Immature natural killer cell (primary cell): Measurements from ENCODE around the gene PIK3R2. TPM values are rescaled to one million over a fixed set of nuclear protein-coding genes. Genes with fewer than 3 reads are reported as not detected.

Source experiments
- DNase-seq, 3 donors: peaks; one replicate each; pipeline ENCODE4 v3.0.0; 2022; ENCODE audit warnings: mixed read lengths in 1 of 3
- H3K27ac Mint-ChIP-seq, 6 donors: one replicate each; pipeline ENCODE4 v1.8.0; 2020; ENCODE audit warnings: mixed read lengths in 6 of 6, mild to moderate bottlenecking in 5 of 6, inconsistent platforms in 4 of 6, moderate library complexity in 3 of 6
- H3K27me3 Mint-ChIP-seq, 3 donors: one replicate each; pipeline ENCODE4 v1.8.0; 2020 to 2021; ENCODE audit warnings: low read depth in 3 of 3, mild to moderate bottlenecking in 3 of 3, mixed read lengths in 3 of 3, moderate library complexity in 3 of 3, inconsistent platforms in 1 of 3
- H3K36me3 Mint-ChIP-seq, 3 donors: one replicate each; pipeline ENCODE4 v1.8.0; 2020; ENCODE audit warnings: mixed read lengths in 3 of 3, inconsistent platforms in 2 of 3, mild to moderate bottlenecking in 2 of 3
- H3K4me1 Mint-ChIP-seq, 2 donors: one replicate each; pipeline ENCODE4 v1.8.0; 2020; ENCODE audit warnings: inconsistent platforms in 2 of 2, mild to moderate bottlenecking in 2 of 2, mixed read lengths in 2 of 2, moderate library complexity in 1 of 2
- H3K4me3 Mint-ChIP-seq, 5 donors: one replicate each; pipeline ENCODE4 v1.8.0; 2020; ENCODE audit warnings: mild to moderate bottlenecking in 5 of 5, mixed read lengths in 5 of 5, inconsistent platforms in 3 of 5, moderate library complexity in 3 of 5
- H3K9me3 Mint-ChIP-seq, 6 donors: one replicate each; pipeline ENCODE4 v1.8.0; 2020; ENCODE audit warnings: mild to moderate bottlenecking in 6 of 6, mixed read lengths in 6 of 6, inconsistent platforms in 4 of 6, moderate library complexity in 3 of 6
- polyA plus RNA-seq, 3 donors: library from polyadenylated mRNA; unstranded; fragments of 300-500 nt; fragmentation: Illumina TruSeq; gene quantifications; one replicate each; pipeline ENCODE4 v1.2.3, GENCODE V29; 2021

PIK3R2 gene
- polyA plus RNA-seq, 3 donors from 2014 or later, result 1.7 to 4.7 (median 3.5) TPM

GRCh38 chr19:18130523-18131242, 22.3 kb upstream of the PIK3R2 start:
- H3K27ac Mint-ChIP-seq, result peak overlapping the region in 3 of 6 donors; percentile 39 to 73 (median 57)
- H3K4me1 Mint-ChIP-seq, result peaks cover 16 to 20% of the 10 kb centered on the region in 2 donors

GRCh38 chr19:18131841-18132596, 20.9 kb upstream of the PIK3R2 start:
- Mint-ChIP-seq H3K4me1 (peaks cover 16% of the 10 kb centered on the region in 2 donors), H3K4me3 (no peak overlapping the region), H3K27me3 (peaks cover 0 to 3% (median 2%) of the 10 kb centered on the region in 3 donors), H3K9me3 (no peaks in the 10 kb centered on the region), H3K27ac (no peak overlapping the region), H3K36me3 (peaks cover 13 to 47% (median 22%) of the 10 kb centered on the region in 3 donors)
- DNase-seq, result no peak

More at GRCh38 chr19:18130523-18131242, 22.3 kb upstream of the PIK3R2 start:
- H3K4me3 Mint-ChIP-seq, result no peak overlapping the region
- DNase-seq, result no peak
- H3K27me3 Mint-ChIP-seq, result peaks cover 0 to 3% (median 2%) of the 10 kb centered on the region in 3 donors
- peaks cover 16 to 52% (median 21%) of the 10 kb centered on the region in 3 donors for H3K36me3 Mint-ChIP-seq
- no peaks in the 10 kb centered on the region for H3K9me3 Mint-ChIP-seq

GRCh38 chr19:18135712-18136584, 17.0 kb upstream of the PIK3R2 start:
- Mint-ChIP-seq H3K9me3 (no peaks in the 10 kb centered on the region), H3K36me3 (peaks cover 23 to 35% (median 24%) of the 10 kb centered on the region in 3 donors), H3K4me3 (no peak overlapping the region), H3K27me3 (peaks cover 1 to 4% (median 2%) of the 10 kb centered on the region in 3 donors), H3K27ac (peak overlapping the region in 3 of 6 donors; percentile 28 to 82 (median 40)), H3K4me1 (peaks cover 0 to 4% of the 10 kb centered on the region in 2 donors)
- no peak for DNase-seq

- Mint-ChIP-seq H3K27me3 (peaks cover 0 to 4% (median under 1%) of the 10 kb centered on the region in 3 donors), H3K36me3 (peaks cover 24 to 40% (median 26%) of the 10 kb centered on the region in 3 donors), H3K4me3 (no peak overlapping the region), H3K27ac (no peak overlapping the region), H3K4me1 (peaks cover 0 to 4% of the 10 kb centered on the region in 2 donors), H3K9me3 (no peaks in the 10 kb centered on the region)
- no peak for DNase-seq
Observed at GRCh38 chr19:18137242-18137641, 15.7 kb upstream of the PIK3R2 start.

GRCh38 chr19:18137657-18138339, 15.2 kb upstream of the PIK3R2 start:
- peaks cover 0 to 4% of the 10 kb centered on the region in 2 donors for H3K4me1 Mint-ChIP-seq
- peaks cover 21 to 35% (median 26%) of the 10 kb centered on the region in 3 donors for H3K36me3 Mint-ChIP-seq

GRCh38 chr19:18140473-18140872, 12.5 kb upstream of the PIK3R2 start:
- no peaks in the 10 kb centered on the region for H3K9me3 Mint-ChIP-seq
- DNase-seq, result no peak
- peaks cover 0 to 8% of the 10 kb centered on the region in 2 donors for H3K4me1 Mint-ChIP-seq
- H3K36me3 Mint-ChIP-seq, result peaks cover 19 to 41% (median 38%) of the 10 kb centered on the region in 3 donors
- H3K4me3 Mint-ChIP-seq, result no peak overlapping the region
- H3K27ac Mint-ChIP-seq, result no peak overlapping the region
- H3K27me3 Mint-ChIP-seq, result peaks cover 0 to 12% (median 0%) of the 10 kb centered on the region in 3 donors

More at GRCh38 chr19:18137657-18138339, 15.2 kb upstream of the PIK3R2 start:
- Mint-ChIP-seq H3K27ac (no peak overlapping the region), H3K4me3 (no peak overlapping the region), H3K27me3 (peaks cover 0 to 4% (median 0%) of the 10 kb centered on the region in 3 donors), H3K9me3 (no peaks in the 10 kb centered on the region)
- DNase-seq, result no peak

- DNase-seq, result no peak
- peaks cover 0 to 12% (median 0%) of the 10 kb centered on the region in 3 donors for H3K27me3 Mint-ChIP-seq
- peaks cover 0 to 8% of the 10 kb centered on the region in 2 donors for H3K4me1 Mint-ChIP-seq
- H3K36me3 Mint-ChIP-seq, result peaks cover 16 to 37% (median 35%) of the 10 kb centered on the region in 3 donors
- no peaks in the 10 kb centered on the region for H3K9me3 Mint-ChIP-seq
- no peak overlapping the region for H3K4me3 Mint-ChIP-seq
- peak overlapping the region in 1 of 6 donors; percentile 62 for H3K27ac Mint-ChIP-seq
Observed at GRCh38 chr19:18141031-18141430, 11.9 kb upstream of the PIK3R2 start.

GRCh38 chr19:18143902-18144301, 9.1 kb upstream of the PIK3R2 start:
- no peak overlapping the region for H3K4me3 Mint-ChIP-seq
- DNase-seq, result no peak
- H3K4me1 Mint-ChIP-seq, result peaks cover 19 to 27% of the 10 kb centered on the region in 2 donors
- H3K36me3 Mint-ChIP-seq, result peaks cover 23 to 53% (median 47%) of the 10 kb centered on the region in 3 donors
- H3K9me3 Mint-ChIP-seq, result no peaks in the 10 kb centered on the region
- peak overlapping the region in 3 of 6 donors; percentile 1 to 69 (median 62) for H3K27ac Mint-ChIP-seq
- peaks cover 3 to 15% (median 10%) of the 10 kb centered on the region in 3 donors for H3K27me3 Mint-ChIP-seq

- peaks cover 22 to 51% (median 44%) of the 10 kb centered on the region in 3 donors for H3K36me3 Mint-ChIP-seq
- peak overlapping the region in 1 of 6 donors; percentile 62 for H3K27ac Mint-ChIP-seq
- H3K9me3 Mint-ChIP-seq, result no peaks in the 10 kb centered on the region
- H3K4me3 Mint-ChIP-seq, result no peak overlapping the region
- H3K4me1 Mint-ChIP-seq, result peaks cover 22 to 27% of the 10 kb centered on the region in 2 donors
- peaks cover 4 to 14% (median 12%) of the 10 kb centered on the region in 3 donors for H3K27me3 Mint-ChIP-seq
- no peak for DNase-seq
Observed at GRCh38 chr19:18144361-18144760, 8.6 kb upstream of the PIK3R2 start.

- Mint-ChIP-seq H3K4me1 (peaks cover 27 to 31% of the 10 kb centered on the region in 2 donors), H3K36me3 (peaks cover 22 to 53% (median 44%) of the 10 kb centered on the region in 3 donors), H3K27me3 (peaks cover 4 to 18% (median 15%) of the 10 kb centered on the region in 3 donors), H3K9me3 (no peaks in the 10 kb centered on the region), H3K27ac (peak overlapping the region in 3 of 6 donors; percentile 58 to 60 (median 59)), H3K4me3 (no peak overlapping the region)
- DNase-seq, result no peak
Observed at GRCh38 chr19:18144906-18145305, 8.1 kb upstream of the PIK3R2 start.

- Mint-ChIP-seq H3K9me3 (no peaks in the 10 kb centered on the region), H3K36me3 (peaks cover 18 to 50% (median 41%) of the 10 kb centered on the region in 3 donors), H3K4me1 (peaks cover 31 to 37% of the 10 kb centered on the region in 2 donors), H3K4me3 (no peak overlapping the region), H3K27ac (peak overlapping the region in 4 of 6 donors; percentile 59 to 77 (median 61)), H3K27me3 (peaks cover 6 to 17% (median 15%) of the 10 kb centered on the region in 3 donors)
- no peak for DNase-seq
Observed at GRCh38 chr19:18145391-18145999, 7.5 kb upstream of the PIK3R2 start.

- no peak for DNase-seq
- Mint-ChIP-seq H3K27ac (peak overlapping the region; percentile 46 to 88 (median 82)), H3K36me3 (peaks cover 14 to 42% (median 31%) of the 10 kb centered on the region in 3 donors), H3K9me3 (no peaks in the 10 kb centered on the region), H3K4me3 (peak overlapping the region; percentile 40 to 89 (median 52)), H3K4me1 (peaks cover 50 to 56% of the 10 kb centered on the region in 2 donors), H3K27me3 (peaks cover 8 to 18% (median 18%) of the 10 kb centered on the region in 3 donors)
Observed at GRCh38 chr19:18147396-18147795, 5.6 kb upstream of the PIK3R2 start.
